ENCODE measurements around the gene PGM2.

The PGM2 gene

DNA sequence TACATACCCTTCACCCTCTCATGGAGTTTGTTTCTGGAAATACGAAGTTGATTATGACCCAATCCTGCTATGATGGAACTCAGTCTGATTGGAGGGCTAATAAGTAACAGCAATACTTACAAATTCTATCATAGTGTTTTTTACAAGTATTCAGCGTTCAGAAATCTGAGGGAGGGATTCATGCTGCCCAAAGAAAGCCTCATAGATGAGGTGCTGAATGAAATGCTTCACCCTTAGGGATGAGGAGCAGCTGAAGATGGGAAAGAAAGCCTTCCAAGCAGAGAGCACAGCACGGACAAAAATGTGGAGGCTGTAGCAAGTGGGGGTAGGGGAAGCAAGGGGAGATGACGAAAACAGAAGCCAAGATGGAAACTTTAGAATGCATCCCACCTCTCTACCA, 36.5 kb downstream of the PGM2 start:
- no peak for DNase-seq

DNA sequence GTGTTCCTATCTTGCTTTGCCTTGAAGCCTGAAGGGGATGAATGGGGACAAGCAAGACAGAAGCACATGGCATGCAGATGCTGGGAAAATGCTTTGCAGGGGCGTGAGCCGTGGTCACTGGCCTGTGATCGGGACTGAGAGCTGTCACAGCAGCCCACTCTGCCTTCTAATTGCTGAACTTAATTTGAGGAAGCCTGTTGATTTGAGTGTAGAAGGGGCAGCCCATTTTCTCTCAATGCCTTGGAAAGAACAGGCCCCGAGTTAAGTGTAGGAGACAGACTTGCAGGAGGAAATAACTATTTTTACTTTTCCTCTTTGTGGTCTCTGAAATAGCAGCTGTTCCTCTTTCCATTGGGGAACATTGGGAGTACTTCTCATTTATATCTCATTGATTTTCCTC, 38.3 kb downstream of the PGM2 start:
- peak in 5 of 56 donors; percentile 3 to 20 (median 14) for DNase-seq

DNA sequence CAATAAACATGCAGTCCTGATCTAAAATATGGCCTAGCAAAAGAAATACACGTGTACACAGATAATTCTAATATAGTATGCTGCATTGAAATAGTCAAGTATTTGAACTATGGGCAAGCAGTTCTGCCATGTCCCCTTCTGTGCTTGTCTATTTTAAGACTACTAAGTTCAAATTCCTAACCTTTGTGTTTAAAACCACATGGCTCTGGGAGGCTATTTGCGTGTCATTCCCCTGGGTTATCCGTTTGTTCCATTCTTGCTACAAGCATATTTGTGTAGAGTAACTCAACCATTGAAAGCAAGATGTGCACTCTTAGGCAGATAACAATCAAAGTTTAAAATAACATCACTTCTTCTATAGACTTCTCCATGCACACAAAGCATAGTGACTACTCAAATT, 39.0 kb downstream of the PGM2 start:
- DNase-seq, result no peak

DNA sequence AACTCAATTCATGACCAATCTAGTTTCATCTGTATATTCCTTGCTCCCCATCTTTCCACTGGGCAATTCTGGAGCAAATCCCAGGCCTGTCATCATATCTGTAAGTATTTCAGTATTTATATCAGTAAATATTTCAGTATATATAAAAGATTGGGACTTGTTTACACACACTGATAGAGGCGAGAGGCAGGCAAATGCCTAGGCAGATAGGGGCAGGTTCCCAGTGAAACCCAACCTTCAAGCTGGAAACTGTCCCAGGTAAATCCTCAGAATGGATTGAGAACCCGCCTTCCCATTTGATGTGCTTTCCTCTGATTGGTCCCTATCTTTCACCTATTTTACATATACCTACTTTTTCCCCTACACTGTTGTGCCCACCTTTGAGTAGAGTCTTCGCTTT, 40.6 kb downstream of the PGM2 start:
- no peak for DNase-seq

DNA sequence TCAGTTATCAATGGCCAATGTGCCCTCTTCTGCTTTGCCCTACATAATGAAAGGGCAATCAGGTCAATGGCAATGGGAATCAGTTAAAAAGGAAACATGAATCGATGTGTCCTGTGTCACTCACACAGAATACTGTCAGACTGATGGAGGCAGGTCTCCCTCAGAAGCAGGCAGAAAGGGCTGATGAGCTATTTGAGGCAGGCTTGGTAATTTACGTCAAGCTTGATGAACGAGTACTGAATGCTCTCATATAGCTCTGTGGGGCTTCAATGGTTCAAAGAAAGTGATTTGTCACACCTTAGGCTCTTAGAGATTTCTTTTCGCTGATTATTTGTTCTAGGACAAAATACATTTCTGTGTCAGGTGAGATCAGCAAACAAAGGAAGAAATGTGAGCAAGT, 41.8 kb downstream of the PGM2 start:
- no peak for DNase-seq

DNA sequence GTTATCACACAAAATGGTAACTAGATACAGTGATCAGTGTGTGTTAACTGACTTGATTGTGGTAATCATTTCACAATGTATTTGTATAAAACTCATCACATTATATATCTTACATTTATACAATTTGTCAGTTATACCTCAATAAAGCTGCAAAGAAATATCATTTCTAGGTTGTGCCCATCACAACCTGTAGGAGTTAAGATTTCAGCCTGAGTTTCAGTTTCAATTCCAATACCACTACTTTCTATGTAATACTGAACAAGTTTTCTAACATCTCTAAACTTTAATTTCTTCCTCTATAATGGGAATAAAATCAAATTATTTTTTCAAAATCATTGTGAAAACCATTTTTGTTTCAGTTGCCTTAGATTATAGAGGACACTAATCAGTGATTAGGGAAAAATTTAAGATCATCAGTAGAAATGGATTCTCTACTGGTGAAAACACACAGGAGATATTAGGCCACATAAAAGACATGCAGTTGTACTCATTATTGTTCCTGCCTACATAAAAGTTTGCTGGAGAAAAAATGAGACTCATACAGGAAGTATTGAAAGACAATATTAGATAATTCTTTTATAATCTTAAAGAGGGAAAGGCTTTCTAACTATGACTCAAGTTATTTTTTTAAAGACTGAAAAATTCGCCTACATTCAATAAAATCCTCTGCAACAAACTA, 46.0 kb downstream of the PGM2 start:
- no peak for DNase-seq

DNA sequence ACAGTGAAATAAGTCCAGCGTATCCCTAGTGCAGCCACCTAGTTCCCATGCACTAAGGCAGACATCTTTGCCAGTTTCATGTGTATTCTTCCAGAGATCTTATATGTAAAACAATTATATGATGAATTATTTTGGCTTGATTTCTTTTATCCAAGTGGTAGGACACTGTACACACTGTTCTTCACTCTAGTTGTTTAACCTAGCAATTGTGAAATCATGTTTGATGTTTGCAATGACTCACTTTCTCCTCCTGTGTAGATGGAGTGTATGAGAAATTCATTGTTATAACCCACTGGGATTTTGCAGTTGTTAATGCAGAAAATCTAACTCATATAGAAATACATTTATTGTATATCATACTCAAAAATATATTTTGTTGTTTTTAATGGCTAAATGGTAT, 46.9 kb downstream of the PGM2 start:
- no peak for DNase-seq

DNA sequence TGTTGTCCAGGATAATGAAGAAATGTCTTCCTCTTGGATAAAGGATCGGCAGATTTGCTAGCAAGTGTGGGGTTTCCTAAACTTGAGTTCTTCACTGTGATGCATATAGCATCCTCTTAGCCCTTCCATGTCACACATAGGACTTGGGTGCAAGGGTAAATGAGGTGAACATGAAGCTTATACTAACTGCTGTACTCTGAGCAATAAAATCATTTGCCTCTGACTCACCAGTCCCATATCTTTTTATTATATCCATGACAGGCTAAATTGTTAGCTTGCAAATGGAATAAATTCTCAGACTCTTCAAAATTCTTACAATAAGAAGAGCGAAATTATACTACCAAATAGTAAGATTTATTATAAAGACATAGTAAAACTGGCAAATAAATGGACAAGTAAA, 49.7 kb downstream of the PGM2 start:
- DNase-seq, result no peak

DNA sequence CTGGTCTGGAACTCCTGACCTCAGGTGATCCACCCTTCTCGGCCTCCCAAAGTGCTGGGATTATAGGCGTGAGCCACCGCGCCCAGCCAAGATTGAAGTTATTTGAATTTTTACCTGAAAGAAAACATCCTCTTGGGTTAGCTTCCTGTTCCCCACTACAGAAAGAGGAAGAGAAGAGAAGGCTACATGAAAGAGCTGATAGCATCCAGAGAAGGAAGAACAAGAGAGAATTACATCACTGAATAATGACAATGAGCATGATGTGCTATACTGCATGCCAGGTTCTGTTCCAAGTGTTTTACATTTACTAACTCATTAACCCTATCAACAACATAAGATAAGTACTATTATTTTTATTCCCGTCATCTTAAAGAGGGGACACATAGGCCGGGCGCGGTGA, 52.9 kb downstream of the PGM2 start:
- DNase-seq, result no peak

DNA sequence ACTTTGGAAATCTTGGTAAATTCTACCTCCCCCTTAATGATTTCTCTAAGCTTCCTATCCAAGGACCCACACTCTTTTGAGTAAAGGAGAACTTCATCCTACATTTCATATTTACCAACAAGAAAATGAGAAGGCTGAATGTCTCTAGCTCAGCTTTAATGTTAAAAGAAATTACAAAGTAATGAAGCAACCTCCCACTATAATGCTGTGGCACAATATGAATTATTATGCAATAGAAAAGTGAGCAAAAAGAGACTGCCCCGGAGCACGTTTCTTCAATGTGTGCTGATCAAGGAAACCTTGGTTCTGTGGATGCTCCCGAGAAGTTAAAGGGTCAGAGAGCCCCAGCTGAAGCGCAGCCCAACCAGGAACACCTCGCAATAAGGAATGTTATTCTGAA, 55.3 kb downstream of the PGM2 start:
- DNase-seq, result no peak

DNA sequence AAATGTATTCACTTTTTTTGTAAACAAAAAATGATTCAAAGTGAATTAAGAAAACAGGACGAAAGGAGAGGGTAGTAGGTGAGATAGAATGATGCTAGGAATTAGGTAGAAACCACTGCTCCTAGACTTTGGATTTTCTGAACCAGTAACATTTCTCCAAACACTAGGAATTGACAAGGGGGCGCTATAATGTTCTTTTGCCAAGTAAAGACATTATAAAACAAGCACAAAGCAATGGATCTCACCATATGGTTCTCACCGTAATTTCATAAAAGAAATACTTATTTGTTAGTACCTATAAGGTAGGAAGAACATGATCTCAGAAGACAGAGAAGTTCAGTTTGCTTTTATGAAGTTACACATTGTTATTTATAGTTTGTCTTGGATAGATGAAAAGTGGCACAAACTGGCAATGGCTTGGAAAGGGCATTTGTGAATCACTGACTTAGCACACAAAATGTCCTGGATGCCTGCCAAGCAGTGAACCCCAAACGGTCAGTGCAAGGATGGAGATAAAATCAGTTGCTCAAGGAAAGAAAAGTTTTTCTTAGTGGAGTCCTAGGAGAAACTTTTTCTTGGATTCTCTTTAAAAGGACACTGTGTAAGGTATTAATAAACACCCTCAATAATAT, 56.3 kb downstream of the PGM2 start:
- no peak for DNase-seq

DNA sequence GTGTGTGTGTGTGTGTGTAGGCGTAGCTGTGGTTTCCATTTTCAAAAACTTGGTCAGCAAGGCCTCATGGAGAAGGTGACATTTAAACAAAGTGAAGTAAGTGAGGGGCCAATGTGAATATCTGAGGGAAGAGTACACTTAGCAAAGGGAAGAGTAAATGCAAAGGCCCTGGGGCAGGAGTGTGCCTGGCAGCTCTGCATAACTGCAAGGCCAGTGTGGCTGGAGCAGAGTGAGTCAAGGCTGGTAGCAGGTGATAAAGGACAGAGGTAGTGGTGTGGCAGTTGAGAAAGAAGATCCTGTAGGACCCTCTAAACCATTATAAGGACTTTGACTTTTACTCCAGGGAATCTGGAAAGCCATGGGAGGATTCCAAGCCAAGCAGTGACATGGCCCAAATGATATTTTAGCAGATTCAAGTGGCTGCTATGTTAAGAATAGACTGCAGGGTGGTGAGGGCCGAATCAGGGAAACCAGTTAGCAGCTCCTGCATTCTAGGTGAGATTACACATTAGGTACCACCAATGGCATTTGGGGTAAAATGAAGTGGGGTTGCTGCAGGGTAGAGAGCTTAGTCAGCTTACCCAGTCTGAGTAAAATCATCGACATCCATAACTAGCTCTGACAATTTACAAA, 58.5 kb downstream of the PGM2 start:
- DNase-seq, result no peak

DNA sequence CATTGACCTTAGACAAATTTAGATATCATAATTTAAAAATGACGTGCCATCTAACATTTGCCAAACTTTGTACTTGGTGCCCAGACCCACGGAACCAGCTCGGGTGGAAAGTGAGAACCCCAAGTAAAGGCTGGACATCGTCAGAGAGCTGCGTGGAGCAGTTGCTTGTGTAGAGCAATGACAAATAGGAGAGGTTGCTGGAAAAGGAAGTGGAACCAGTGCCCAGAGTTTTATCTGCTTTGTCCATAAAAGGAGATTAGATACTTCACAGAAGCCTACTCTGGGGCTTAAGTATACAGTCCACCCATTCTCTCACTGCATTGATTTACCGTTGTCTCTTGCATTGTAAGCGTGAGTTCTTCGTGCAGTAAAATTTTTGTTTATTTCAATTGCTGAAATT, 59.0 kb downstream of the PGM2 start:
- no peak for DNase-seq

DNA sequence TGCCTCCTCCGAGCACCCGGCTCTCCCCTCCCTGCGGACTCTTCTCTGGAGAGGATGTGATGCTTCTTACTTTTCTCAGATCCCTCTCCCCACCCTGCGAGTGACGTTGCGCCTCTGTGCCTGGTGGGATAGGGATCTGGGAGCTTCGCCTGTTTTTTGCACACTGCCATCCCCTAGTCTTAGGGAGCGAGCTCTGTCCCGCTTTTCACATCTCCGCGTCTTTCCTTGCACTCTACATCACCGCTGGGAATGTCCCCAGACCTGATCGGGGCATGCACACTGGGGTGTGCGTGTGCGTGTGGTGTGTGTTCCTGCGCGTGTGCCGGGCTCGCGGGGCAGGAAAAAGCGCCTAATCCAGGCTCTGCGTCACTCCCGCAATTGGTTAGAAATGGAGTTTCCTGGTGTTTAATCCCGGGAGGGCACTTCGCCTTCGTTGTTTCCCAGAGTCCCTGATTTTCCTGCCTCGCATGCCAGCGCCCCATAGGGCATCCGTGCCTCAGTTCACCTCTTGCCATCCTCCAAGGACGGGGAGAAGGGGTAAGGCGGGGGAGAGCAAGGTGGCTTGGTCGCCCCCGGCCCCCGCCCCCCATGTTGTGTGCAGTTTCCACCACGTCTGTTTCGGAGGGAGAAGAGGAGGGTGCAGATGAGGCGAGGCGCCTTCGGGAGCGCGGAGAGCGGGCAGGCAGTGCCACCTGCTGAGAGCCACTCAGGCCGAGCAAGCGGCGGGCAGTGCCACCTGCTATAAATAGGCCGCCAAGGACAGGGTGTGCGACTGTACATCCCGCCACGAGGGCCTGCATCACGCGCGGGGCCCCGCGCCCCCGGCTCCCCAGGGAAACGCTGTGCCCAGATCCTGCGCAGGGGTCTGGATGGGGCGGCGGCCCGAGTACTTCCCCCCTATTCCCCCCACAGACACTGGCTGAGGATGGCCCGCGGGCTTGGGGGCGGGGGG, 63.6 kb downstream of the PGM2 start:
- DNase-seq, result peak in 49 of 56 donors; percentile 12 to 76 (median 46)

DNA sequence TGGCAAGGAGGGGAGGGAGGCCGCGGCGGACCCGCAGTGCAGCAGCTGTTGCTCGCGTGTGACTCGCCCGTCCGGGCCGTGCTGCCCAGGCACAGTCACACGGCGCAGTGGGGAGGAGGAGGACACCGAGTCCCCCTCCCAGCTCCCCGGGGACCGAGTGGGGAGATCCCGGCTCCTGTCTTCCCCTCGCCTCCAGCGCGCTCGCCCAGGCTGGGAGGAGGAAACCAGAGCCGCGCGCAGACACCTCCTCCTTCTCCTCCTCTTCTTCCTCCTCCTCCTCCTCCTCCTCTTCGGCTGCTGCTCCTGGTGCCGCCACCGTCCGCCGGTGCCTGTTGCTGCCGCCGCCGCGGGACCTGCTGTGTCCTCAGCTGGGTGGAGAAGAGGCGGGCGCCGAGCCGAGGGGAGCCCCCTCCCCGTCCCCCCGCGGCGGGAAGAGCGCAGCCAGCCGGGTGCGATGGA, 64.3 kb downstream of the PGM2 start, which contains the start of gene TBC1D1:
TBC1D1 (plus strand) TSS at position 284 of the 459 bp plus-strand sequence. CDS start 11,012 bp downstream, outside the sequence.
- DNase-seq, result peak in 36 of 56 donors; percentile 7 to 65 (median 46)

DNA sequence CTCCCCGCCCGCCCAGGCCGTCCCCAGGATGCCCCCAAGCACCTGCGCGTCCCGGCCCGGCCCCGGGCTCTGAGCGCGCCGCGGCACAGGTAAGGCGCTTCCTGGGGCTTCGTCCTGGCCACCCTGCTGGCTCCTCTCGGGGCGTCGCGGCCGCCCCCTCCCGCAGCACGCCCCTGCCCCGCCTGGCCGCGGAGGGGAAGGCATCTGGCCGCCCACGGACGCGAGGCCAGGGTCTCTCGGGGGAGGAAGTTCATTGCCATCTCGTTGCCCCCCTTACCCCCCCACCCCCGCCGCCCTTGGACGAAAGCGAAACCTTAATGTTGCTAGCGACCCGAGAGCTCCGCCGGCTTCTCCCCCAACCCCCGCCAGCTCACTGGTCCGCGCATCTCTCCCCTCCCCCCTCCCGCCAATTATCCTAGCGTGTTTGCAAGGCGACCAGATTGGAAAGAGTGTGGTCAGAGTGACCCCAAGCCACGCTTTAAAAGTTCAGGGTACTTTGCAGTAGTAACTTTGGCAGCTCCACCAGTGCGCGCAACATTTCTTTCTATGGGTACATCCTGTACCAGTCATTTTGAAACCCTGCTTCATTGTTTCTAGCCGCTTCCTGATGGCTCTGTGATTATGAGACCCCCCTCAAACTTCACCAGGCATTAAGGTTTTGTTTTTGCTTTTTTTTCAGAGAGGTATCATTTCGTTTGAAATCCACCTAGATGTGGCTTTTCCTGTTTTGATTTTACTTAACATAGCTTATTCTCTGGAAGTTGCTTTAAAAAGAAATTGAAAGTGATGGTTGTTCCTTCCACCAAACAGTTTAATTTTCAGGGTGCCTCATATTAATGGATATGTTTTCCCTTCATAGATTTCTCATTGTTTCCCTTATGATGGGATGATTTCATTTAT, 65.0 kb downstream of the PGM2 start:
- peak in 13 of 56 donors; percentile 6 to 56 (median 20) for DNase-seq

DNA sequence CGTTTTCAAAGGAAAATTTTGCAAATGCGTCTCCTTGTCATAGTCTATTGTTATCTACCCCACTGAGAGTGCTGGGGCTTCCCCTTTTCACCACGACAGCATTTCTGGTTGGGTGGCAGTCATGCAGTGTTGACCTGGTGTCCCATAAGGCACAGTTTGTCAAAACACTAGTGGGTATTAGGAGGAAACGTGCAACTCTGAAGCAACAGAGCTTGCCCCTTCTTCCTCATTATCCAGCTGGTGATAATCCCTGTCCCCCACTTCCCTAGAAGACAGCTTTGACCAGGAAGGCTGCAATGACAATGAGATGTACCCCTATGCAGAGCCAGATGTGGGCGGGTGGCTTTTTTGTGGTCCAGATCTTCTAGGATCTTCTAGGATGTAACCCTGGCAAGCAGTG, 66.2 kb downstream of the PGM2 start:
- peak in 3 of 56 donors; percentile 3 to 7 (median 4) for DNase-seq

DNA sequence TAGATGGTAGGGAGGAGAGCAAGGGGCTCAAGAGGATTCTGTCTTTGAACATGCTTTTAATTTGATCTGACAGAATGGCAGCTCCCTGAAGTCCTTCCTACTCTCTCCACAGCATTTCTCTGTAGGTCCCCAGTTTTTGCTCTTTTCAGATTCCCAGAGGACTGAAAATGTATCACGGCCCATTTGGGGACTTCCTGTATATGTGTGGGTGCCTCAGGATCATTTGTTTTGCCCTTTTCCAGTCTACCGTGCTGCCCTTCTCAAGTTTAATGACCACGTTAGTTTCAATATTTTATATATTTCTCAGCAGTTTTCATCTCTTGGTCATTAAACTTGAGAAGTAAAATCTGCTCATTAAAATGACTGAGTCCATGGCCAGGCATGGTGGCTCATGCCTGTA, 66.7 kb downstream of the PGM2 start:
- no peak for DNase-seq

DNA sequence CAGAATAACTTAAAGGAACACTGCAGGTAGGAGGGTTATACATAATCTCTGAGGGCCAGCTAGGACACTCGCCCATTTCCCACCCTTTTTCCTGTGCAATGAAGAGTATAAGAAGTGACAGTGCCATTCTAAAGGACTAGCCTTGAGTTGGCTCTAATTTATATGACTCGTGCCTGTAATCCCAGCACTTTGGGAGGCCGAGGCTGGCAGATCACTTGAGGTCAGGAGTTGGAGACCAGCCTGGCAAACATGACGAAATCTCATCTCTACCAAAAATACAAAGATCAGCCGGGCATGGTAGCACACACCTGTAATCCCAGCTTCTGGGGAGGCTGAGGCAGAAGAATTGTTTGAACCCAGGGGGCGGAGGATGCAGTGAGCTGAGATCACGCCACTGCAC, 68.8 kb downstream of the PGM2 start:
- DNase-seq, result no peak

DNA sequence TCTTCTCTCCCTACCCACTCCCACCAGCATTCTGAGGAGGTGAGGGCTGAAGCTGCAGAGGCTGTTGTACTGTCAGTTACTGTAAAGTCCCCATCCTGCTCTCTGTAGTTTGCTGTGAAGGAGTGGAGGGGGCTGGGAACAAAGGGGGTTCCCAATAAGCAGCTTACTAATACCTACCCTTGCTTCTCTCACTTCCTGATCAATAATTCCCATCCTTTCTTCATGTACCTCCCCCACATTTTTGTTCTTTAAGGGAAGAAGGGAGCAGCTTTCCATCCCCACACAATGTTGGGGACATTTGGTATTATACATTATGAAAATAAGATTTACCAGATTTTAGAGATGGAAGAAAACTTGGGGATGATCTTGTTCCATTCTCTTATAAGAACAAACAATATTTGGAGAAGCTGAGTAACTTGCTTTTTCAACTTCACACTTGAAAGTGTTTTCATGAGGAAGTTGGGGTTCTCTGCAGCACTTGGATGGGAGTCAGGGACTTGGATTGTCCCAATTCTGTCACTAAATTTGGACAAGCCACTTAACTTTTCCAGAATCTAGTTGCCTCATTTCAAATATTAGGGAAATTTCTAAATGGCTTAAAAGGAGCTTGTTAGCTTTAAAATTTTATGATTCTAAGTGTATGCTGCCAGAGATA, 69.8 kb downstream of the PGM2 start:
- DNase-seq, result no peak

Measured in nucleus accumbens (tissue), 56 donors.